Measurements from ENCODE around the gene TRMT10A.

TRMT10A gene

GRCh38 chr4:99563310-99564186, at the start of gene TRMT10A:
Gene TRMT10A, minus strand, starts transcription at chr4:99564039. Its CDS starts 4,701 bp downstream, at chr4:99559338.
- DNase-seq (ENCODE audit: low spot score) = peak; percentile 99

- DNase-seq (ENCODE audit: low spot score) = no peak
Measured at GRCh38 chr4:99612704-99613103, 48.9 kb upstream of the TRMT10A start.

GRCh38 chr4:99612281-99612680, 48.4 kb upstream of the TRMT10A start:
- DNase-seq (ENCODE audit: low spot score) = no peak

- no peak for DNase-seq (ENCODE audit: low spot score)
Measured at GRCh38 chr4:99610605-99611175, 46.9 kb upstream of the TRMT10A start.

GRCh38 chr4:99608417-99608816, 44.6 kb upstream of the TRMT10A start:
- DNase-seq (ENCODE audit: low spot score) = no peak

GRCh38 chr4:99606716-99607115, 42.9 kb upstream of the TRMT10A start:
- no peak for DNase-seq (ENCODE audit: low spot score)

- no peak for DNase-seq (ENCODE audit: low spot score)
Measured at GRCh38 chr4:99594818-99595217, 31.0 kb upstream of the TRMT10A start.

- DNase-seq (ENCODE audit: low spot score) = no peak
Measured at GRCh38 chr4:99593781-99594641, 30.2 kb upstream of the TRMT10A start.

GRCh38 chr4:99591757-99592156, 27.9 kb upstream of the TRMT10A start:
- DNase-seq (ENCODE audit: low spot score) = no peak

GRCh38 chr4:99587803-99588202, 24.0 kb upstream of the TRMT10A start:
- no peak for DNase-seq (ENCODE audit: low spot score)

GRCh38 chr4:99587309-99587708, 23.5 kb upstream of the TRMT10A start:
- no peak for DNase-seq (ENCODE audit: low spot score)

GRCh38 chr4:99586797-99587196, 23.0 kb upstream of the TRMT10A start:
- DNase-seq (ENCODE audit: low spot score) = no peak

GRCh38 chr4:99586322-99586721, 22.5 kb upstream of the TRMT10A start:
- DNase-seq (ENCODE audit: low spot score) = no peak

- DNase-seq (ENCODE audit: low spot score) = no peak
Measured at GRCh38 chr4:99585516-99585915, 21.7 kb upstream of the TRMT10A start.

GRCh38 chr4:99578714-99579113, 14.9 kb upstream of the TRMT10A start:
- no peak for DNase-seq (ENCODE audit: low spot score)

GRCh38 chr4:99574530-99575324, 10.9 kb upstream of the TRMT10A start, which contains the start of gene MTTP:
Gene MTTP, plus strand, starts transcription at chr4:99574824. Its CDS starts 86 bp downstream, at chr4:99574910.
- DNase-seq (ENCODE audit: low spot score) = no peak

GRCh38 chr4:99573735-99574368, 10.0 kb upstream of the TRMT10A start:
- DNase-seq (ENCODE audit: low spot score) = no peak

GRCh38 chr4:99572527-99573240, 8.8 kb upstream of the TRMT10A start:
- DNase-seq (ENCODE audit: low spot score) = no peak

- no peak for DNase-seq (ENCODE audit: low spot score)
Measured at GRCh38 chr4:99571883-99572282, 8.0 kb upstream of the TRMT10A start.

GRCh38 chr4:99564921-99565320, 1.1 kb upstream of the TRMT10A start:
- no peak for DNase-seq (ENCODE audit: low spot score)
